Effector memory CD8-positive, alpha-beta T cell (primary cell): ENCODE data around the gene FAM163B.

Source experiments
- ATAC-seq: fragments of 150-1000 bp; cut with Tn5 transposase; replicated peaks from 2 replicates; pipeline ENCODE4 v1.10.0; 2021; ENCODE audit warnings: mild to moderate bottlenecking, moderate library complexity
- DNase-seq, 3 experiments: peaks; one replicate each; pipeline ENCODE4 v3.0.0; 2021
- H3K27ac Mint-ChIP-seq, 2 donors: one replicate each; pipeline ENCODE4 v1.8.0; 2022; ENCODE audit warnings: mild to moderate bottlenecking in 2 of 2, mixed read lengths in 2 of 2, moderate library complexity in 2 of 2
- H3K27me3 Mint-ChIP-seq, 2 donors: one replicate each; pipeline ENCODE4 v1.8.0; 2022; ENCODE audit warnings: mixed read lengths in 2 of 2
- H3K36me3 Mint-ChIP-seq: one replicate; pipeline ENCODE4 v1.8.0; 2022; ENCODE audit warnings: mild to moderate bottlenecking, moderate library complexity, mixed read lengths; ENCODE audit not compliant: insufficient read depth
- H3K4me1 Mint-ChIP-seq, 2 donors: one replicate each; pipeline ENCODE4 v1.8.0; 2022; ENCODE audit warnings: low read depth in 2 of 2, mixed read lengths in 2 of 2
- H3K4me3 Mint-ChIP-seq, 2 donors: one replicate each; pipeline ENCODE4 v1.8.0; 2022; ENCODE audit warnings: mild to moderate bottlenecking in 2 of 2, mixed read lengths in 2 of 2, moderate library complexity in 2 of 2
- H3K9me3 Mint-ChIP-seq, 2 donors: one replicate each; pipeline ENCODE4 v1.8.0; 2022; ENCODE audit warnings: mixed read lengths in 2 of 2

The FAM163B gene

GRCh38 chr9:133528876-133529241 is 80.3 kb downstream of the FAM163B start:
- no peak overlapping the region for H3K4me3 Mint-ChIP-seq
- no peak for DNase-seq
- no peaks in the 10 kb centered on the region for H3K36me3 Mint-ChIP-seq
- H3K27ac Mint-ChIP-seq: no peak overlapping the region
- no peaks in the 10 kb centered on the region for H3K4me1 Mint-ChIP-seq
- peaks cover 38 to 78% of the 10 kb centered on the region in 2 donors for H3K27me3 Mint-ChIP-seq
- no peak for ATAC-seq
- no peaks in the 10 kb centered on the region for H3K9me3 Mint-ChIP-seq

- Mint-ChIP-seq H3K36me3 (no peaks in the 10 kb centered on the region), H3K4me1 (no peaks in the 10 kb centered on the region), H3K27ac (no peak overlapping the region), H3K9me3 (no peaks in the 10 kb centered on the region), H3K4me3 (no peak overlapping the region), H3K27me3 (peaks cover 35 to 72% of the 10 kb centered on the region in 2 donors)
- ATAC-seq (no peak), DNase-seq (no peak)
Observed at GRCh38 chr9:133528001-133528875, 81.0 kb downstream of the FAM163B start.

GRCh38 chr9:133527444-133527920 is 81.7 kb downstream of the FAM163B start:
- no peaks in the 10 kb centered on the region for H3K36me3 Mint-ChIP-seq
- no peaks in the 10 kb centered on the region for H3K9me3 Mint-ChIP-seq
- H3K4me3 Mint-ChIP-seq: no peak overlapping the region
- peaks cover 31 to 64% of the 10 kb centered on the region in 2 donors for H3K27me3 Mint-ChIP-seq
- no peaks in the 10 kb centered on the region for H3K4me1 Mint-ChIP-seq
- DNase-seq (no peak), ATAC-seq (no peak)
- H3K27ac Mint-ChIP-seq: no peak overlapping the region
